ENCODE results near the gene ISOC2. TPM values are rescaled to one million over a fixed set of nuclear protein-coding genes. Genes with fewer than 3 reads are reported as not detected.
A peak's percentile ranks its signal among the peaks of the same experiment; 100 is the strongest.

ISOC2 gene
- total RNA-seq, 1 experiment from 2014 or later, result 265 TPM

- in situ Hi-C loops (cut with HindIII; ENCODE audit: low pct_unique_long_range_greater_than_20kb, low sequenced_read_pairs), result no loop called here
- no peak for DNase-seq (ENCODE audit: low read depth)
Observed at GRCh38 chr19:55481794-55482155, 20.3 kb upstream of the ISOC2 start.

- in situ Hi-C loops (cut with HindIII; ENCODE audit: low pct_unique_long_range_greater_than_20kb, low sequenced_read_pairs), result no loop called here
Observed at GRCh38 chr19:55481148-55481793, 19.8 kb upstream of the ISOC2 start.

GRCh38 chr19:55479451-55480230 is 18.2 kb upstream of the ISOC2 start:
- in situ Hi-C loops (cut with HindIII; ENCODE audit: low pct_unique_long_range_greater_than_20kb, low sequenced_read_pairs), result no loop called here
- peak; percentile 80 for DNase-seq (ENCODE audit: low read depth)

More at GRCh38 chr19:55481148-55481793, 19.8 kb upstream of the ISOC2 start:
- DNase-seq (ENCODE audit: low read depth), result no peak

- in situ Hi-C loops (cut with HindIII; ENCODE audit: low pct_unique_long_range_greater_than_20kb, low sequenced_read_pairs), result no loop called here
- DNase-seq (ENCODE audit: low read depth), result no peak
Observed at GRCh38 chr19:55479045-55479444, 17.6 kb upstream of the ISOC2 start.

GRCh38 chr19:55478364-55478763 is 16.9 kb upstream of the ISOC2 start:
- no peak for DNase-seq (ENCODE audit: low read depth)
- in situ Hi-C loops (cut with HindIII; ENCODE audit: low pct_unique_long_range_greater_than_20kb, low sequenced_read_pairs), result no loop called here

- in situ Hi-C loops (cut with HindIII; ENCODE audit: low pct_unique_long_range_greater_than_20kb, low sequenced_read_pairs), result no loop called here
- DNase-seq (ENCODE audit: low read depth), result no peak
Observed at GRCh38 chr19:55477905-55478304, 16.5 kb upstream of the ISOC2 start.

- in situ Hi-C loops (cut with HindIII; ENCODE audit: low pct_unique_long_range_greater_than_20kb, low sequenced_read_pairs), result no loop called here
Observed at GRCh38 chr19:55476100-55476775, 14.8 kb upstream of the ISOC2 start, which contains the start of gene ZNF628. Gene ZNF628 (plus strand): TSS chr19:55476617. CDS start chr19:55479911, 3,294 bp downstream.

GRCh38 chr19:55474269-55475265 is 13.1 kb upstream of the ISOC2 start:
- peak; percentile 97 for DNase-seq (ENCODE audit: low read depth)
- in situ Hi-C loops (cut with HindIII; ENCODE audit: low pct_unique_long_range_greater_than_20kb, low sequenced_read_pairs), result no loop called here

More at GRCh38 chr19:55476100-55476775, 14.8 kb upstream of the ISOC2 start, which contains the start of gene ZNF628:
- DNase-seq (ENCODE audit: low read depth), result peak; percentile 98

- in situ Hi-C loops (cut with HindIII; ENCODE audit: low pct_unique_long_range_greater_than_20kb, low sequenced_read_pairs), result no loop called here
- DNase-seq (ENCODE audit: low read depth), result peak; percentile 93
Observed at GRCh38 chr19:55473225-55474012, 12.0 kb upstream of the ISOC2 start.

GRCh38 chr19:55472463-55472862 is 11.0 kb upstream of the ISOC2 start:
- peak; percentile 84 for DNase-seq (ENCODE audit: low read depth)
- in situ Hi-C loops (cut with HindIII; ENCODE audit: low pct_unique_long_range_greater_than_20kb, low sequenced_read_pairs), result no loop called here

- no peak for DNase-seq (ENCODE audit: low read depth)
- in situ Hi-C loops (cut with HindIII; ENCODE audit: low pct_unique_long_range_greater_than_20kb, low sequenced_read_pairs), result no loop called here
Observed at GRCh38 chr19:55471266-55471665, 9.8 kb upstream of the ISOC2 start.

GRCh38 chr19:55468054-55468393 is 6.6 kb upstream of the ISOC2 start:
- no peak for DNase-seq (ENCODE audit: low read depth)
- in situ Hi-C loops (cut with HindIII; ENCODE audit: low pct_unique_long_range_greater_than_20kb, low sequenced_read_pairs), result no loop called here

GRCh38 chr19:55467236-55468053 is 6.0 kb upstream of the ISOC2 start:
- in situ Hi-C loops (cut with HindIII; ENCODE audit: low pct_unique_long_range_greater_than_20kb, low sequenced_read_pairs), result no loop called here
- peak; percentile 58 for DNase-seq (ENCODE audit: low read depth)

- in situ Hi-C loops (cut with HindIII; ENCODE audit: low pct_unique_long_range_greater_than_20kb, low sequenced_read_pairs), result no loop called here
Observed at GRCh38 chr19:55466241-55466614, 4.8 kb upstream of the ISOC2 start.

GRCh38 chr19:55465460-55466240 is 4.2 kb upstream of the ISOC2 start:
- DNase-seq (ENCODE audit: low read depth), result no peak
- in situ Hi-C loops (cut with HindIII; ENCODE audit: low pct_unique_long_range_greater_than_20kb, low sequenced_read_pairs), result no loop called here

More at GRCh38 chr19:55466241-55466614, 4.8 kb upstream of the ISOC2 start:
- DNase-seq (ENCODE audit: low read depth), result no peak

GRCh38 chr19:55464662-55465054 is 3.2 kb upstream of the ISOC2 start, which contains the start of gene C19orf85:
Gene C19orf85 (minus strand): TSS chr19:55464751. CDS start chr19:55464554, 197 bp downstream.
- in situ Hi-C loops (cut with HindIII; ENCODE audit: low pct_unique_long_range_greater_than_20kb, low sequenced_read_pairs), result no loop called here

More at GRCh38 chr19:55464662-55465054, 3.2 kb upstream of the ISOC2 start, which contains the start of gene C19orf85:
- no peak for DNase-seq (ENCODE audit: low read depth)

Measured in Caki2 (cell line).